GM19463 (cell line): ENCODE data around the gene USP17L19.
"Not testable (repeated sequence)": the region's sequence is repeated elsewhere in the genome, so short reads cannot be mapped to it uniquely, and the experiment has no call there.

Experiments
- ATAC-seq: cut with Tn5 transposase; IDR thresholded peaks from one replicate; pipeline ENCODE4 v1.9.1; 2021; ENCODE audit warnings: mild to moderate bottlenecking, moderate library complexity; ENCODE audit not compliant: unreplicated experiment

The USP17L19 gene, protein sequence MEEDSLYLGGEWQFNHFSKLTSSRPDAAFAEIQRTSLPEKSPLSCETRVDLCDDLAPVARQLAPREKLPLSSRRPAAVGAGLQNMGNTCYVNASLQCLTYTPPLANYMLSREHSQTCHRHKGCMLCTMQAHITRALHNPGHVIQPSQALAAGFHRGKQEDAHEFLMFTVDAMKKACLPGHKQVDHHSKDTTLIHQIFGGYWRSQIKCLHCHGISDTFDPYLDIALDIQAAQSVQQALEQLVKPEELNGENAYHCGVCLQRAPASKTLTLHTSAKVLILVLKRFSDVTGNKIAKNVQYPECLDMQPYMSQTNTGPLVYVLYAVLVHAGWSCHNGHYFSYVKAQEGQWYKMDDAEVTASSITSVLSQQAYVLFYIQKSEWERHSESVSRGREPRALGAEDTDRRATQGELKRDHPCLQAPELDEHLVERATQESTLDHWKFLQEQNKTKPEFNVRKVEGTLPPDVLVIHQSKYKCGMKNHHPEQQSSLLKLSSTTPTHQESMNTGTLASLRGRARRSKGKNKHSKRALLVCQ

GRCh38 chr4:9253078-9253477 lies at the start of gene USP17L19:
Gene USP17L19, plus strand, starts transcription at chr4:9253378. Its CDS starts 0 bp downstream, at chr4:9253378.
- ATAC-seq: not testable (repeated sequence)

- not testable (repeated sequence) for ATAC-seq
These were observed 42.8 kb upstream of the USP17L19 start, which contains the start of gene USP17L10 for GRCh38 chr4:9210357-9210756. Gene USP17L10, plus strand, starts transcription at chr4:9210657. Its CDS starts 0 bp downstream, at chr4:9210657.

- not testable (repeated sequence) for ATAC-seq
These were observed 38.5 kb upstream of the USP17L19 start for GRCh38 chr4:9214701-9215100.

DNA sequence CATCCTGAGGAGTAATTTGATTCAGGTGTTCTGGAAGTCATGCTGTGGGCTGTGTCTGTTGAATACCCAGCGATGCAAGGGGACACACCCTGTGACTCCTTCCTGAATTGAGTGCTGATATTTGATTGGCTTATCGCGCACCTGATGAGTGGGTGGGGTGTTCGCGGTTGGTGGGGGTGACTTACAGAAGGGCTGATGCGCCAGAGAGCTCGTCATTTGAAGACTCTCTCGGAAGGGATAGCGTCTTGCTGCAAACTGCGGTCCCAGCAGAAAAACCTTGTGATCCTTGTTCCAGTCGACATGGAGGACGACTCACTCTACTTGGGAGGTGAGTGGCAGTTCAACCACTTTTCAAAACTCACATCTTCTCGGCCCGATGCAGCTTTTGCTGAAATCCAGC lies 38.1 kb upstream of the USP17L19 start, which contains the start of gene USP17L11:
Gene USP17L11 (plus strand): TSS at position 301 of the 400 bp plus-strand sequence. CDS start 0 bp downstream, at position 301.
- not testable (repeated sequence) for ATAC-seq

DNA sequence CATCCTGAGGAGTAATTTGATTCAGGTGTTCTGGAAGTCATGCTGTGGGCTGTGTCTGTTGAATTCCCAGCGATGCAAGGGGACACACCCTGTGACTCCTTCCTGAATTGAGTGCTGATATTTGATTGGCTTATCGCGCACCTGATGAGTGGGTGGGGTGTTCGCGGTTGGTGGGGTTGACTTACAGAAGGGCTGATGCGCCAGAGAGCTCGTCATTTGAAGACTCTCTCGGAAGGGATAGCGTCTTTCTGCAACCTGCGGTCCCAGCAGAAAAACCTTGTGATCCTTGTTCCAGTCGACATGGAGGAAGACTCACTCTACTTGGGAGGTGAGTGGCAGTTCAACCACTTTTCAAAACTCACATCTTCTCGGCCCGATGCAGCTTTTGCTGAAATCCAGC lies 33.3 kb upstream of the USP17L19 start, which contains the start of gene USP17L12:
Gene USP17L12 (plus strand): TSS at position 301 of the 400 bp plus-strand sequence. CDS start 0 bp downstream, at position 301.
- not testable (repeated sequence) for ATAC-seq

GRCh38 chr4:9224596-9224995 lies 28.6 kb upstream of the USP17L19 start, which contains the start of gene USP17L13:
Gene USP17L13, plus strand, starts transcription at chr4:9224896. Its CDS starts 0 bp downstream, at chr4:9224896.
- not testable (repeated sequence) for ATAC-seq

DNA sequence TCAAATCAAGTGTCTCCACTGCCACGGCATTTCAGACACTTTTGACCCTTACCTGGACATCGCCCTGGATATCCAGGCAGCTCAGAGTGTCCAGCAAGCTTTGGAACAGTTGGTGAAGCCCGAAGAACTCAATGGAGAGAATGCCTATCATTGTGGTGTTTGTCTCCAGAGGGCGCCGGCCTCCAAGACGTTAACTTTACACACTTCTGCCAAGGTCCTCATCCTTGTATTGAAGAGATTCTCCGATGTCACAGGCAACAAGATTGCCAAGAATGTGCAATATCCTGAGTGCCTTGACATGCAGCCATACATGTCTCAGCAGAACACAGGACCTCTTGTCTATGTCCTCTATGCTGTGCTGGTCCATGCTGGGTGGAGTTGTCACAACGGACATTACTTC lies 22.9 kb upstream of the USP17L19 start:
- ATAC-seq: not testable (repeated sequence)

GRCh38 chr4:9234085-9234484 lies 19.1 kb upstream of the USP17L19 start, which contains the start of gene USP17L15:
Gene USP17L15, plus strand, starts transcription at chr4:9234385. Its CDS starts 0 bp downstream, at chr4:9234385.
- not testable (repeated sequence) for ATAC-seq

- not testable (repeated sequence) for ATAC-seq
These were observed 14.7 kb upstream of the USP17L19 start for GRCh38 chr4:9238461-9238860.

GRCh38 chr4:9243579-9243978 lies 9.6 kb upstream of the USP17L19 start, which contains the start of gene USP17L17:
Gene USP17L17, plus strand, starts transcription at chr4:9243879. Its CDS starts 0 bp downstream, at chr4:9243879.
- ATAC-seq: not testable (repeated sequence)

DNA sequence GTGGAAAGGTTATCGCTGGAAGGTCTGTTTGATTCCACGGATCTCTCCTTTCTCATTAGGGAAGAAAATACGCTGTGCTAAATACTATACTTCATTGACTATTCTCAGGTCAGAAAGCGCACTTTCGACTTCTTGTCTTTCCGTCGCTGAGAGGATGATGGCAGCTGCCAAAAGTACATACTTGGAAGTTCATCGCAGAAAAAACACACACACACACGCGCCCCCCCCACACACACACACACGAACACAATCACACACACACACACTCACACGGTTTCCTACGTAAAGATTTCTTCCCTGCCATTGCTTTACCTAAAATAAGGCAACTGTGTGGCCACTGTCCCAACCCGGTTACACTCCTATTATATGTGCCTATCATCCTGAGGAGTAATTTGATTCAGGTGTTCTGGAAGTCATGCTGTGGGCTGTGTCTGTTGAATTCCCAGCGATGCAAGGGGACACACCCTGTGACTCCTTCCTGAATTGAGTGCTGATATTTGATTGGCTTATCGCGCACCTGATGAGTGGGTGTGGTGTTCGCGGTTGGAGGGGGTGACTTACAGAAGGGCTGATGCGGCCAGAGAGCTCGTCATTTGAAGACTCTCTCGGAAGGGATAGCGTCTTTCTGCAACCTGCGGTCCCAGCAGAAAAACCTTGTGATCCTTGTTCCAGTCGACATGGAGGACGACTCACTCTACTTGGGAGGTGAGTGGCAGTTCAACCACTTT lies 5.1 kb upstream of the USP17L19 start, which contains the start of gene USP17L18:
Gene USP17L18 (plus strand): TSS at position 678 of the 728 bp plus-strand sequence. CDS start 0 bp downstream, at position 678.
- not testable (repeated sequence) for ATAC-seq

- not testable (repeated sequence) for ATAC-seq
These were observed 4.6 kb downstream of the USP17L19 start, which contains the start of gene USP17L20 for GRCh38 chr4:9257824-9258223. Gene USP17L20, plus strand, starts transcription at chr4:9258124. Its CDS starts 0 bp downstream, at chr4:9258124.

DNA sequence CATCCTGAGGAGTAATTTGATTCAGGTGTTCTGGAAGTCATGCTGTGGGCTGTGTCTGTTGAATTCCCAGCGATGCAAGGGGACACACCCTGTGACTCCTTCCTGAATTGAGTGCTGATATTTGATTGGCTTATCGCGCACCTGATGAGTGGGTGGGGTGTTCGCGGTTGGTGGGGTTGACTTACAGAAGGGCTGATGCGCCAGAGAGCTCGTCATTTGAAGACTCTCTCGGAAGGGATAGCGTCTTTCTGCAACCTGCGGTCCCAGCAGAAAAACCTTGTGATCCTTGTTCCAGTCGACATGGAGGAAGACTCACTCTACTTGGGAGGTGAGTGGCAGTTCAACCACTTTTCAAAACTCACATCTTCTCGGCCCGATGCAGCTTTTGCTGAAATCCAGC lies 9.4 kb downstream of the USP17L19 start, which contains the start of gene USP17L21:
Gene USP17L21 (plus strand): TSS at position 301 of the 400 bp plus-strand sequence. CDS start 0 bp downstream, at position 301.
- not testable (repeated sequence) for ATAC-seq

- ATAC-seq: not testable (repeated sequence)
These were observed 14.1 kb downstream of the USP17L19 start, which contains the start of gene USP17L22 for GRCh38 chr4:9267319-9267718. Gene USP17L22, plus strand, starts transcription at chr4:9267619. Its CDS starts 0 bp downstream, at chr4:9267619.

DNA sequence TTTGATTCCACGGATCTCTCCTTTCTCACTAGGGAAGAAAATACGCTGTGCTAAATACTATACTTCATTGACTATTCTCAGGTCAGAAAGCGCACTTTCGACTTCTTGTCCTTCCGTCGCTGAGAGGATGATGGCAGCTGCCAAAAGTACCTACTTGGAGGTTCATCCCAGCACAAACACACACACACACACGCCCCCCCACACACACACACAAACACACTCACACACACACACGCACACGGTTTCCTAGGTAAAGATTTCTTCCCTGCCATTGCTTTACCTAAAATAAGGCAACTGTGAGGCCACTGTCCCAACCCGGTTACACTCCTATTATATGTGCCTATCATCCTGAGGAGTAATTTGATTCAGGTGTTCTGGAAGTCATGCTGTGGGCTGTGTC lies 18.5 kb downstream of the USP17L19 start:
- not testable (repeated sequence) for ATAC-seq
